Neuronal stem cell (in vitro differentiated cells): Measurements from ENCODE around the gene YARS2.

Experiments
- DNase-seq: peaks from one replicate; pipeline ENCODE4 v3.0.0-alpha.2; 2013; ENCODE audit warnings: low spot score
- H2AFZ ChIP-seq: one replicate; pipeline ENCODE4 v1.6.1; 2013; ENCODE audit warnings: mild to moderate bottlenecking, low read length, inconsistent platforms
- H2AK5ac ChIP-seq: 2 replicates; pipeline ENCODE4 v1.6.1; 2013; ENCODE audit warnings: low read depth, mild to moderate bottlenecking, inconsistent platforms, low read length, moderate library complexity, mixed read lengths
- H2BK120ac ChIP-seq: 2 replicates; pipeline ENCODE4 v1.6.1; 2013; ENCODE audit warnings: low read depth, mild to moderate bottlenecking, inconsistent platforms, low read length, moderate library complexity, mixed read lengths
- H2BK12ac ChIP-seq: one replicate; pipeline ENCODE4 v1.6.1; 2013; ENCODE audit warnings: low read length, inconsistent platforms
- H2BK15ac ChIP-seq: 2 replicates; pipeline ENCODE4 v1.6.1; 2013; ENCODE audit warnings: mild to moderate bottlenecking, low read length, inconsistent platforms, mixed read lengths
- H2BK5ac ChIP-seq: one replicate; pipeline ENCODE4 v1.6.1; 2013; ENCODE audit warnings: inconsistent platforms, mild to moderate bottlenecking, low read length, moderate library complexity
- H3K14ac ChIP-seq: one replicate; pipeline ENCODE4 v1.6.1; 2013; ENCODE audit warnings: low read length, inconsistent platforms
- H3K18ac ChIP-seq: 2 replicates; pipeline ENCODE4 v1.6.1; 2013; ENCODE audit warnings: low read length, inconsistent platforms
- H3K23ac ChIP-seq: 2 replicates; pipeline ENCODE4 v1.6.1; 2013; ENCODE audit warnings: low read depth, mild to moderate bottlenecking, mixed read lengths, low read length, inconsistent platforms; ENCODE audit not compliant: poor library complexity
- H3K27ac ChIP-seq: replicated peaks from 3 replicates; pipeline ENCODE4 v1.5.1; 2013; ENCODE audit warnings: low read length, inconsistent platforms
- H3K27me3 ChIP-seq, 3 experiments: 2 replicates each; pipeline ENCODE4 v1.6.1; 2013; ENCODE audit warnings: low read length in 3 of 3, mild to moderate bottlenecking in 2 of 3, inconsistent platforms in 1 of 3, low read depth in 1 of 3, mixed read lengths in 1 of 3, moderate library complexity in 1 of 3; ENCODE audit not compliant: control insufficient read depth in 3 of 3, insufficient read depth in 3 of 3
- H3K36me3 ChIP-seq, 2 donors: replicated peaks in 1 of 2; 2 replicates each; pipeline ENCODE4 v1.6.1; 2013; ENCODE audit warnings: low read length in 2 of 2; ENCODE audit not compliant: control insufficient read depth in 2 of 2, insufficient read depth in 2 of 2
- H3K4ac ChIP-seq: 2 replicates; pipeline ENCODE4 v1.6.1; 2013; ENCODE audit warnings: inconsistent platforms, mild to moderate bottlenecking, low read length, moderate library complexity
- H3K4me1 ChIP-seq, 2 donors: 1 replicate in 1 of 2; 2 replicates in 1 of 2; pipeline ENCODE4 v1.6.1; 2013; ENCODE audit warnings: low read length in 2 of 2, low read depth in 1 of 2; ENCODE audit not compliant: control insufficient read depth in 2 of 2, insufficient read depth in 1 of 2
- H3K4me2 ChIP-seq: one replicate; pipeline ENCODE4 v1.6.1; 2013; ENCODE audit warnings: mild to moderate bottlenecking, low read length, inconsistent platforms; ENCODE audit not compliant: insufficient read depth, poor library complexity, severe bottlenecking
- H3K4me3 ChIP-seq, 2 donors: 2 replicates each; pipeline ENCODE4 v1.5.1; 2013; ENCODE audit warnings: low read length in 2 of 2, mild to moderate bottlenecking in 2 of 2, inconsistent platforms in 1 of 2, moderate library complexity in 1 of 2
- H3K79me1 ChIP-seq: one replicate; pipeline ENCODE4 v1.6.1; 2013; ENCODE audit warnings: low read depth, mild to moderate bottlenecking, inconsistent platforms, low read length, moderate library complexity
- H3K9ac ChIP-seq: one replicate; pipeline ENCODE4 v1.6.1; 2013; ENCODE audit warnings: mild to moderate bottlenecking, low read depth, low read length, inconsistent platforms; ENCODE audit not compliant: poor library complexity
- H3K9me3 ChIP-seq, 2 donors: replicated peaks in 1 of 2; 2 replicates each; pipeline versions ENCODE3 to v1.6.1; 2013; ENCODE audit warnings: low read length in 2 of 2, mild to moderate bottlenecking in 2 of 2, inconsistent platforms in 1 of 2, low read depth in 1 of 2, mixed read lengths in 1 of 2, moderate library complexity in 1 of 2; ENCODE audit not compliant: control insufficient read depth in 2 of 2, insufficient read depth in 1 of 2
- H4K8ac ChIP-seq: one replicate; pipeline ENCODE4 v1.6.1; 2013; ENCODE audit warnings: low read depth, mild to moderate bottlenecking, inconsistent platforms, low read length, moderate library complexity
- H4K91ac ChIP-seq: one replicate; pipeline ENCODE4 v1.6.1; 2013; ENCODE audit warnings: low read length, low read depth, mild to moderate bottlenecking, inconsistent platforms; ENCODE audit not compliant: poor library complexity
- WGBS, 2 donors: extraction: QIAGEN DNeasy Blood & Tissue Kit; methylation state at CpG; one replicate each; pipeline ENCODE4 v1.1.7; 2013; ENCODE audit warnings: missing lambda C conversion rate in 2 of 2, mixed read lengths in 1 of 2; ENCODE audit not compliant: insufficient read length in 2 of 2, insufficient replicate concordance in 1 of 2; ENCODE audit errors: extremely low coverage in 2 of 2; 5-methylcytosine and 5-hydroxymethylcytosine counted together

The YARS2 gene

DNA sequence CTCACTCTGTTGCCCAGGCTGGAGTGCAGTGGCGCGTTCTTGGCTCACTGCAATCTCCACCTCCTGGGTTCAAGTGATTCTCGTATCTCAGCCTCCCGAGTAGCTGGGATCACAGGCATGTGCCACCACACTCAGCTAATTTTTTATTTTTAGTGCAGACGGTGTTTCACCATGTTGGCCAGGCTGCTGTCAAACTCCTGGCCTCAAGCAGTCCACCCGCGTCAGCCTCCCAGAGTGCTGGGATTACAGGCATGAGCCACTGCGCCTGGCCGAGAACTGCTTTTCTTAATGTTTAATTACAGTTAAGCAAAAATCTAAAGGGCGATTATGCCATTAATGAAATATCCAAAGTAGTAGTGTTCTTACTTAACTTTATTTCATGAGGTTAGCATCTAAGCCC is 13.6 kb downstream of the YARS2 start:
- Histone ChIP-seq H3K79me1 (no peaks in the 10 kb centered on the region), H3K23ac (no peak overlapping the region), H4K8ac (no peak overlapping the region), H3K14ac (no peak overlapping the region), H3K27ac (no peak overlapping the region), H2AK5ac (no peak overlapping the region), H3K4me3 (no peak overlapping the region), H3K4me1 (no peaks in the 10 kb centered on the region), H4K91ac (no peak overlapping the region), H3K4me2 (no peak overlapping the region), H2AFZ (no peak overlapping the region), H3K18ac (no peak overlapping the region), H2BK15ac (no peak overlapping the region), H2BK12ac (no peak overlapping the region), H3K9me3 (no peaks in the 10 kb centered on the region), H2BK120ac (no peak overlapping the region), H3K27me3 (no peaks in the 10 kb centered on the region), H3K4ac (no peak overlapping the region), H3K36me3 (peaks cover 14 to 99% of the 10 kb centered on the region in 2 donors), H3K9ac (no peak overlapping the region), H2BK5ac (no peak overlapping the region)
- WGBS, 2 donors = no CpG with 5 or more reads among the region's 10 CpGs
- no peak for DNase-seq

DNA sequence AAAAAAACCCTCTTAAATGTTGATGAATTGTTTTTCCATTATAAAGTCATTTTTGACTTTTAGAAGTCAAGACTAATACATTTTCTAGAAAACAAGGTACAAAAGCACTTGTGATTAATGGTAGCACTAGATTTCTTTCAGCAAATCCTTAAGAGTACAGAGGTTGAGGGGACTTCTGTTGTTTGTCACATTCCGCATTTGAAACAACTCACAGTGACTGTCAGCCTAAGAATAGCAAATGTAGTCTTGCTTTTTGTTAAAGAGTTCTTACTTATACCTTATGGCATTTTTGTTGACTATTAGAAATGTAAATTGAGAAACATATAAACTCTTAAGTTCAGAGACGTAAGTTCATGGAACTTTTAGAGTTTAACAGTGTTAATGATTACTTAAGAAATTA is 16.4 kb downstream of the YARS2 start:
- Histone ChIP-seq H3K36me3 (peaks cover 15 to 96% of the 10 kb centered on the region in 2 donors), H2AK5ac (no peak overlapping the region), H3K4me3 (no peak overlapping the region), H2BK12ac (no peak overlapping the region), H3K9ac (no peak overlapping the region), H3K9me3 (no peaks in the 10 kb centered on the region), H3K4ac (no peak overlapping the region), H4K91ac (no peak overlapping the region), H3K4me1 (no peaks in the 10 kb centered on the region), H3K4me2 (no peak overlapping the region), H3K27ac (no peak overlapping the region), H2AFZ (no peak overlapping the region), H3K14ac (no peak overlapping the region), H3K18ac (no peak overlapping the region), H2BK120ac (no peak overlapping the region), H3K79me1 (no peaks in the 10 kb centered on the region), H2BK5ac (no peak overlapping the region), H2BK15ac (no peak overlapping the region), H3K27me3 (no peaks in the 10 kb centered on the region), H4K8ac (no peak overlapping the region), H3K23ac (no peak overlapping the region)
- no CpG with 5 or more reads among the region's 2 CpGs for WGBS, 2 donors
- no peak for DNase-seq

DNA sequence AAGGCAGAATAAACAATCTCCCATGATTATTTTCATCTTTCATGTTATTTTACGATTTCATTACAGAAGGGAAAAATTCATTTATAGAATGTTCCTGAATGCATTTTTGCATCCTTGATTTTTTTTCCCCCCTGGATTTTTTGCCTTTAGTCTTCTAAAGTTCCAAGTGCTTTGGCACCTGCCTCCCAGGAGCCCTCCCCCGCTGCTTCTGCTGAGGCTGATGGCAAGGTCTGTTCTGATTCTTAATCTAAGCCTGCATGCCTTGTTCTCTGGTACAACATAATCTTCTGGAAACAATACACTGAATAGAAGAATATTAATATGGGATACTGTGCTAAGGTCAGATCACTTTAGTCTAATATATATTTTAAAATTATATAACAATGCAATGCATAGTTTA is 18.0 kb downstream of the YARS2 start:
- Histone ChIP-seq H3K9ac (no peak overlapping the region), H2BK12ac (no peak overlapping the region), H3K18ac (no peak overlapping the region), H3K27me3 (no peaks in the 10 kb centered on the region), H3K4me2 (no peak overlapping the region), H2BK15ac (no peak overlapping the region), H3K14ac (no peak overlapping the region), H3K9me3 (no peaks in the 10 kb centered on the region), H2AK5ac (no peak overlapping the region), H2BK5ac (no peak overlapping the region), H3K23ac (no peak overlapping the region), H3K36me3 (peaks cover 9 to 97% of the 10 kb centered on the region in 2 donors), H4K91ac (no peak overlapping the region), H3K27ac (no peak overlapping the region), H3K79me1 (no peaks in the 10 kb centered on the region), H3K4me1 (no peaks in the 10 kb centered on the region), H4K8ac (no peak overlapping the region), H2AFZ (no peak overlapping the region), H2BK120ac (no peak overlapping the region), H3K4ac (no peak overlapping the region), H3K4me3 (no peak overlapping the region)
- WGBS, 2 donors = no CpG with 5 or more reads among the region's 2 CpGs
- no peak for DNase-seq

DNA sequence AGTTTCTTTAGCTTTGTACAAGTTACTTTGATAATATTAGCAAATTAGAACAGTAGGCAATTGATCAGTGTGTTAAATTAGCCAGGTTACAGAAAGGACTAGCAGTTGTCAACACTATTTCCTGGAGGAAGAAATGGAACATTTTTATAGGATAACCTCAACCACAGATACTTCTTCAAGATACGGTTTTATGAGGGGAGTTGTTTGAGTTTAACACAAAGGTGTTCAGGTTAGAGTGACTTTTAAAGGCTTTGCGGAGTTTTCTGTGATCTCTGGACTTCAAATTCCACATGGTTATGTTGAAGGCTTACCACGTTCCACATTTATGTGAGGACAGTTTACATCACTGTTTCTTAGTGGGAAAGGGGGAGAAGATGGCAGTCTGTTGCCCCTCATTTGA is 19.3 kb downstream of the YARS2 start:
- no peak for DNase-seq
- Histone ChIP-seq H3K4me2 (no peak overlapping the region), H3K4me3 (no peak overlapping the region), H2BK120ac (no peak overlapping the region), H2BK5ac (no peak overlapping the region), H3K4me1 (no peaks in the 10 kb centered on the region), H3K79me1 (no peaks in the 10 kb centered on the region), H3K27ac (no peak overlapping the region), H3K4ac (no peak overlapping the region), H2AFZ (no peak overlapping the region), H3K9me3 (no peaks in the 10 kb centered on the region), H4K8ac (no peak overlapping the region), H2BK15ac (no peak overlapping the region), H2AK5ac (no peak overlapping the region), H3K18ac (no peak overlapping the region), H3K27me3 (no peaks in the 10 kb centered on the region), H3K14ac (no peak overlapping the region), H3K23ac (no peak overlapping the region), H4K91ac (no peak overlapping the region), H3K9ac (no peak overlapping the region), H2BK12ac (no peak overlapping the region), H3K36me3 (peaks cover 5 to 97% of the 10 kb centered on the region in 2 donors)
- no CpG with 5 or more reads among the region's 3 CpGs for WGBS, 2 donors
